Choroid plexus epithelial cell (primary cell): ENCODE data around the gene RAB30.

Source experiments
- DNase-seq: peaks from one replicate; pipeline ENCODE4 v3.0.0-alpha.2; 2010; ENCODE audit warnings: low read depth
- H3K4me3 ChIP-seq: 2 replicates; pipeline ENCODE4 v1.5.1; 2011; ENCODE audit warnings: low read depth, mild to moderate bottlenecking, control low read depth, low read length, moderate library complexity
- CTCF ChIP-seq: conservative IDR thresholded peaks from 2 replicates; pipeline ENCODE4 v1.5.1; 2011; ENCODE audit warnings: low read depth, mild to moderate bottlenecking, control low read depth, inconsistent platforms, low read length, moderate library complexity

The RAB30 gene

GRCh38 chr11:83071567-83072349 lies at the start of gene RAB30:
TSS of gene RAB30 (minus strand) at chr11:83071897. CDS start at chr11:82997316, 74,581 bp downstream.
- no peak for TF ChIP-seq CTCF
- DNase-seq, result peak; percentile 100
- peak within 1 kb of the TSS; percentile 94 for H3K4me3 ChIP-seq

- peak; percentile 8 for DNase-seq
These were observed 48.6 kb upstream of the RAB30 start for GRCh38 chr11:83120327-83120726.

GRCh38 chr11:83119216-83119615 lies 47.5 kb upstream of the RAB30 start:
- peak; percentile 41 for DNase-seq
- no peak for TF ChIP-seq CTCF
- H3K4me3 ChIP-seq, result no peak overlapping the region

More at GRCh38 chr11:83120327-83120726, 48.6 kb upstream of the RAB30 start:
- TF ChIP-seq CTCF, result no peak
- H3K4me3 ChIP-seq, result no peak overlapping the region

GRCh38 chr11:83118814-83119213 lies 47.1 kb upstream of the RAB30 start:
- TF ChIP-seq CTCF, result no peak
- peak; percentile 32 for DNase-seq
- H3K4me3 ChIP-seq, result no peak overlapping the region

GRCh38 chr11:83116015-83116641 lies 44.4 kb upstream of the RAB30 start:
- no peak overlapping the region for H3K4me3 ChIP-seq
- TF ChIP-seq CTCF, result no peak

GRCh38 chr11:83115551-83115950 lies 43.9 kb upstream of the RAB30 start:
- H3K4me3 ChIP-seq, result no peak overlapping the region
- DNase-seq, result peak; percentile 20
- no peak for TF ChIP-seq CTCF

More at GRCh38 chr11:83116015-83116641, 44.4 kb upstream of the RAB30 start:
- no peak for DNase-seq
